Retina (tissue), 1 donor: ENCODE data around the gene KISS1R.
A peak's percentile ranks its signal among the peaks of the same experiment; 100 is the strongest.

Source experiments
- DNase-seq: peaks from one replicate; pipeline ENCODE4 v3.0.0-alpha.2; 2016

Gene KISS1R

GRCh38 chr19:940591-941291 lies 23.6 kb downstream of the KISS1R start:
- no peak for DNase-seq

- no peak for DNase-seq
Observed at GRCh38 chr19:941292-942132, 24.4 kb downstream of the KISS1R start.

- no peak for DNase-seq
Observed at GRCh38 chr19:942133-942645, 25.1 kb downstream of the KISS1R start.

GRCh38 chr19:943551-944170 lies 26.5 kb downstream of the KISS1R start:
- no peak for DNase-seq

GRCh38 chr19:944171-944567 lies 27.0 kb downstream of the KISS1R start:
- DNase-seq = no peak

- no peak for DNase-seq
Observed at GRCh38 chr19:944663-945241, 27.6 kb downstream of the KISS1R start.

GRCh38 chr19:945401-946252 lies 28.5 kb downstream of the KISS1R start:
- DNase-seq = no peak

- no peak for DNase-seq
Observed at GRCh38 chr19:947090-947706, 30.1 kb downstream of the KISS1R start.

- no peak for DNase-seq
Observed at GRCh38 chr19:947707-948539, 30.8 kb downstream of the KISS1R start.

- DNase-seq = no peak
Observed at GRCh38 chr19:948842-949496, 31.8 kb downstream of the KISS1R start.

- no peak for DNase-seq
Observed at GRCh38 chr19:950352-951066, 33.4 kb downstream of the KISS1R start.

GRCh38 chr19:952049-952679 lies 35.0 kb downstream of the KISS1R start:
- DNase-seq = no peak

- DNase-seq = no peak
Observed at GRCh38 chr19:952680-953444, 35.7 kb downstream of the KISS1R start.

GRCh38 chr19:953445-954271 lies 36.5 kb downstream of the KISS1R start:
- peak; percentile 50 for DNase-seq

- DNase-seq = no peak
Observed at GRCh38 chr19:954272-954671, 37.1 kb downstream of the KISS1R start.

GRCh38 chr19:954672-955494 lies 37.8 kb downstream of the KISS1R start:
- peak; percentile 77 for DNase-seq
